ENCODE data around the gene SLC25A33.

SLC25A33 gene

GRCh38 chr1:9589144-9589718 lies 50.0 kb downstream of the SLC25A33 start:
- peak; percentile 76 for DNase-seq (ENCODE audit: low spot score)

DNA sequence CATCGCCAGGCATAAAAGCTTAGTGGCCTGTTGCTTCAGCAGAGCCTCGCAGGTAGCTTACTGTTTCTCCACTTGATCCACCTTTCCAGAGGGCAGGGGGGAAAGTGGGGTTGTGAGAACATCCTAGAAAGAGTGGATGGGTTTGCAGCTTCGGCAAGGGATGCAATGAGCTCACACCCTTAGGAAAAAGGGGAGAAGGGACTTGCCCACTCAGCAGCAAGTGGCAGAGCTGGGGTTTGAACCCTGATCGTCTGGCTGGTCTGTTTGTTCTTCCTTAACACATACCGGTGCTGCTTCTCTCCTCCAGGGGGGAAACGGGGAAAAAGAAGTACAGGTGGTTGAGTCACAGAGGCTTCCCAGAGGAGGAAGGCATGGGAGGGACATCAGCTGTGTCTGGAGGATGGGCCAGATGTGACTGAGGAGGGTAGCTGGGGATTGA lies 50.5 kb downstream of the SLC25A33 start:
- DNase-seq (ENCODE audit: low spot score): no peak

DNA sequence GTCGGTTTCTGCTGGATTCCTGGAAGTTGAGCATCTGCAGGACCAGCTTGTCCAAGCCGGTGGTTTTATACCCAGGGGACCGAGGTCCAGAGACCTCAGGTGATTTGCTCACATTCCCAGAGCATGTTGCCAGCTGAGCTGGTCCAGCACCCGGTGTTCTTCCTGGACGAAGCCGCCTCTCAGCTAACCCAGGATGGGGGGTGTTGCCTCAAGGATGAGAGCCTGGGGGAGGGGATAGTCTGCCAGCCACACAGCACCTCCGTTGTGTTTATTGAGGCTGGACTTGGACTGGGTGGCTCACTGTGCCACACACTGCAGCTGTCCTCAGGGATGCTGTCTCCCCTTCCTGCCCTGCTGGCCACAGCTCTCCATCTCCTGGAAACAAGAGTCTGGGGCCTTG lies 50.9 kb downstream of the SLC25A33 start:
- no peak for DNase-seq (ENCODE audit: low spot score)

GRCh38 chr1:9590945-9591668 lies 51.8 kb downstream of the SLC25A33 start:
- peak; percentile 57 for DNase-seq (ENCODE audit: low spot score)

- DNase-seq (ENCODE audit: low spot score): no peak
Measured at GRCh38 chr1:9591669-9592509, 52.6 kb downstream of the SLC25A33 start.

- no peak for DNase-seq (ENCODE audit: low spot score)
Measured at GRCh38 chr1:9592510-9593075, 53.3 kb downstream of the SLC25A33 start.

DNA sequence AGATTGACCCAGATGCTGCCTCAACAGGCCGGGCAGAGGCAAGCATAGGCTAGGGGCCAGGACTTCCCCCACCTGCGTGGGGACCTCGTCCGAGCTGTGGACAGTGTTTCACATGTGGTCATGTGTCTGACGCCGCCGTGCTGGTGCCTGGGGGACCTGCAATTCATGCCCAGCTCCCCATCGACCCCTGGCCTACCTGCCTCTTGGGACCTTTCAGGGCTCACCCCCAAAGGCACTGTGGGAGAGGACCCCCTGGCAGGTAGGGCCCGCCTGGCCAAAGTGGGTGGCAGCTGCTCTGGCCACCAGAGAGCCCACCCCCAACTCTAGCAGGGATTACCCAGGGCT lies 53.9 kb downstream of the SLC25A33 start:
- no peak for DNase-seq (ENCODE audit: low spot score)

DNA sequence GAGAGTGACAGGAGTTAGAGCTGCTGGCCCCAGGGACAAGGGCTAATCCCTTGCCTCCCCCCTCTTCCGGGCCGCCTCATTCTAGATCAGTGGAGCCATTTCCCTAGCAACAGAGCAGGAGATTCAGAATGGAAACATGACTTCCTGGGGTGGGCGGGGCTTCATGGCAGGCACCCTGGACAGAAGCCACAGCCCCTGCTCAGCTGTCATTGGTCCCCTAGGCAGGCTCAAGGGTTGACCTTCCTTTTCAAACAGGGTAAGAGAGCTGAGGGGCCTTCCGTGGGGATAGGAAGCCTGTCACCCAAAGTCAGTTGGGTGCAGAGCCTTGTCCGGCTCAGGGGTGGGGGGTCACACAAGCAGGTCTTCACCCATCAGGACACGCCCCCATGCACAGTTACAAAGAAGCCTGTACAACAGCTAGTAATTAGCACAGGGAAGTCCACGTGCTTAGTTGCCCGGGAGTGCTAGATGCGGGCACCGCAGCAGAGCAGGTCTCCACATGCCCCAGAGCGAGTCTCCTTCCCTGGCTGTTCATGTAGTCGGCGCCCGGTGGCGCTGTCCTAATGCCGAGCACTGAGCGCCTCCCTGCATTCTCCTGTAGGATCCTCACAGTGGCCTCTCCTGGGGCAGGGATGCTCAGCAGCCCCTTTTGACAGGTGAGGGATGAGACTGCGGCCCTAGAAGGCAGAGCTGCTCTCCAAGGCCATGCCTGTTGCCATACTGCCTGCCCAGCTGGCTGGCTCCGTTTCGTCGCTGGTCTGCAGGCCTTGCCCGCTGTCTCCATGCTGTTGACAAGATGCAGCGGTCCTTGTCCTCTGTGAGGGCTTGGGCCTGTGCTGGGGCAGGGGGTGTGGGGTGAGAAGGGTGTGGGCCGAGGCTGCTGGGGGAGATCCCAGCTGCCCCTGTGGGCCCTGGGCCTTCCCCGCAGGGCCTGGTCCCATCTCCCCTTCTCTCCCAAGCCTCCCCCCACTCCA lies 54.5 kb downstream of the SLC25A33 start:
- DNase-seq (ENCODE audit: low spot score): peak; percentile 80

GRCh38 chr1:9594471-9595155 lies 55.3 kb downstream of the SLC25A33 start:
- no peak for DNase-seq (ENCODE audit: low spot score)

DNA sequence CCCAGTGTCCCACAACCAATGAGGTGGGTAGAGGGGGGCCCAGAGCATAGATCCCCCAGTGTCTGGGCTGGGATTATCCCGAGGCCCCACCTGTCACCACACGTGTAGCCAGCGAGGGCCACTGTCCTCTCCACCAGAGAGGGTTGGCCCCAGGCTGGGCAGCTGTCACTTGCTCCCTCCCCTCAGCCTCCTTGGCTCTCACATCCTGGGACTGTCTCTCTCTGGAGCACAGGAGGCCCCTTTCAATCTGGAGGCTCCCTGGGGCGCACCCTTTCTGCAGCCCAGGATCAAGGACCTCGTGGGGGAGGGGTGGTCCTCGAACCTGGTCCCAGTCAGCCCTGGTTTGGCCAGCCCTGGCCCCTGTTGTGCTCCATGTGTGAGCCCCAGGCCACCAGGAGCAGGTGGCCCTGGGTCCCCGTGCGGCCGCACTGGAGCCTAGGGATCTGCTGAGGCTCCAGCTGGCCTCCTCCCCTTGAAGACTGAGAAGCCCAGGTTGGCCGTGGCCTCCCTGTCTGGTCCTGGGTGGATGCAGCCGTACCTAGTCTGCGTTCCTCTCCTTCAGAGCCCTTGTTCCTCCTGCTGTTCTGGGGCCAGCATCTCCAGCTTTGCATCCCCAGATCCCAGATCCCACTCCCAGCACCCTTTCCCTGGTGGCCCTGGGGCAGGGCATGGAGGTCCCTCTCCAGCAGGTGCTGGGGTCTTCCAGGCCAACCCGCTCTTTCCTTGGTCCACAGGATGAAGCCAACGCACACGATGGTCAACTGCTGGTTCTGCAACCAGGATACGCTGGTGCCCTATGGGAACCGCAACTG lies 56.1 kb downstream of the SLC25A33 start:
- no peak for DNase-seq (ENCODE audit: low spot score)

DNA sequence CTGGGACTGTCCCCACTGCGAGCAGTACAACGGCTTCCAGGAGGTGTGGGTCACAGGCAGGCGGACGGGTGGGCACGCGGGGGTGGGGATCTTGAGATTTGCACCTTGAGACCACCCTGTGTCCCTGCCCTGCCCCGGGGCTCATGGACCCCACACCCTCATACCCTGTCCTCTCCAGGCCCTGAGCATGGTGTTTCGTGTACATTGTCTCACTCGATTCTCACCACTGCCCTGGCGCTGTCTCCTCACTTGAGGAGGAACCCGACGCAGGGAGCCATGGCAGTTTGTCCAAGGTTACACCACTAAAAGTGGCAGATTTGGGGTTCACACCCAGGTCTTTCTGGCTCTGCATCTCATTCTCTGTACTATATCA lies 56.7 kb downstream of the SLC25A33 start:
- DNase-seq (ENCODE audit: low spot score): no peak

GRCh38 chr1:9596415-9597123 lies 57.3 kb downstream of the SLC25A33 start:
- DNase-seq (ENCODE audit: low spot score): no peak

DNA sequence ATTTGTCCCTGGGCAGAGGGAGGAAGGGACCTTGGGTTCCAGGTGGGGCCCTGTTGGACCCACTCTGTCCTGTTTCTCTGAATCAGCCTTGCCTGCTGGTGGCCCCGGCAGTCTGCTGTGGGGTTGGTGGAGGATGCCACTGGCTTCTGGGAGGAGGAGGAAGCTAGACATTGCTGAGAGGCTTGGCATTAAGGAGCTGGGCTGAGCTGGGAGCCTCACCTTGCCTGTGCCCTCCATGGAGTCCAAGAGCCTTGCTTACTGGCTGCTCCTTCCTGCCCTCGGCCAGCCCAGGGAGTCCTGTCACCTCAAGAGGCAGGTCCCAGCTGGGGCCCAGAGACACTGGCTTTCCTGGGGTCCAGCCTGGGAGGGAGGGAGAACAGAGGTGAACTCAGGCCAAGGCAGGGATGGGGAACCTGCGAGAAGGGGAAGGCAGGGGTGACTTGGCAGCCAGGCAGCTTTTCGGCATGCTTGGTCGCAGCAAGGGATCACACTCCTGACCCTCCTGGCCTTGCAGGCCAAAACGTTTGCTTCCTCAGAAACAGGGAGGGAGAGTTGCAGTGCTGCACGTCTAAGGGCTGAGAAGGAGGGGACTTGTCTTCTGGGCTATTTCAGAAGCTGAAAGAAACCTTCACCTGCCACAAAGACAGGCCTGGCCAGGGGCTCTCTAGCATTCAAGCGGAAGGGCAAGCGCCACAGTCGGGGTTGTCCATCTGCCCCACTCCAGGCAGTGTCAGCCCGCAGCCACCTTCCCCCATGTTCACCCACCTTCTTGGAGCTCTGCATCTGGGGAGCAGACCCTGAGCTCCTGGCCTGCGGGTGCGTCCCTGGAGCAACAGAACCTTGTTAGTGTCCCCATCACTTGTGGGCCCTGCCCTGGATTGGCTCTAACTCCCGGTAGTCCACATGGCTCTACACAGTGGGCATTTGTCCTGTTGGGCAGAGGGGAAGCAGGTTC lies 58.4 kb downstream of the SLC25A33 start:
- DNase-seq (ENCODE audit: low spot score): no peak

GRCh38 chr1:9598316-9598700 lies 59.0 kb downstream of the SLC25A33 start:
- no peak for DNase-seq (ENCODE audit: low spot score)

DNA sequence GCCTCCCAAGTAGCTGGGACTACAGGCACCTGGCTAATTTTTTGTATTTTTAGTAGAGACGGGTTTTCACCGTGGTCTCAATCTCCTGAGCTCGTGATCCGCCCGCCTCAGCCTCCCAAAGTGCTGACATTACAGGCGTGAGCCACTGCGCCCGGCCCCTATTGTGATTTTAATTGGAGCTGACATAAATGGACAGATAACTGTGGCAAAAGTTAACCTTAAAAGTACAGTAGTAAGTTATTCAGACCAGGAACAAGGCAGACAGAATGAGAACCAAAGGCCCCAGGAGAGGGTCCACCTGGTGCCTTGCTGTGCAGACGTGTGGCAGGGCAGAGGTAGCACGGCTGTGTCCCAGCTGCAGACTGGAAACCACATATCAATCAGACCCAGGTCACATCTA lies 60.5 kb downstream of the SLC25A33 start:
- DNase-seq (ENCODE audit: low spot score): no peak

GRCh38 chr1:9600861-9601834 lies 61.9 kb downstream of the SLC25A33 start:
- no peak for DNase-seq (ENCODE audit: low spot score)
